HFFc6 (cell line): ENCODE data around the gene CDKL1. TPM values are rescaled to one million over a fixed set of nuclear protein-coding genes. Genes with fewer than 3 reads are reported as not detected.
A peak's percentile ranks its signal among the peaks of the same experiment; 100 is the strongest.
"Not testable (repeated sequence)": the region's sequence is repeated elsewhere in the genome, so short reads cannot be mapped to it uniquely, and the experiment has no call there.

ENCODE experiments used
- DNase-seq: peaks from one replicate; pipeline ENCODE4 v3.0.0-alpha.2; 2018
- H3K27ac Mint-ChIP-seq: 2 replicates; pipeline ENCODE4 v1.8.0; 2020; ENCODE audit warnings: mild to moderate bottlenecking, mixed read lengths
- H3K27me3 Mint-ChIP-seq: 2 replicates; pipeline ENCODE4 v1.8.0; 2021; ENCODE audit warnings: mild to moderate bottlenecking, moderate library complexity, mixed read lengths; ENCODE audit not compliant: insufficient read depth
- H3K36me3 Mint-ChIP-seq: 2 replicates; pipeline ENCODE4 v1.8.0; 2021; ENCODE audit warnings: low read depth, mixed read lengths
- H3K4me1 Mint-ChIP-seq: 2 replicates; pipeline ENCODE4 v1.8.0; 2020; ENCODE audit warnings: low read depth, mixed read lengths
- H3K4me3 Mint-ChIP-seq: 2 replicates; pipeline ENCODE4 v1.8.0; 2020; ENCODE audit warnings: mild to moderate bottlenecking, moderate library complexity, mixed read lengths
- H3K9me3 Mint-ChIP-seq: 2 replicates; pipeline ENCODE4 v1.8.0; 2020; ENCODE audit warnings: mild to moderate bottlenecking, mixed read lengths
- CTCF ChIP-seq: fragments of 200-600 bp; sonication (generic); IDR thresholded peaks from 2 replicates; pipeline ENCODE4 v1.5.0; 2021; ENCODE audit warnings: antibody characterized with exemption, mild to moderate bottlenecking
- total RNA-seq, 6 experiments: library from RNA; stranded (reverse); fragmentation: NEBNext Ultra II Directional; extraction: Animal tissue kit (Norgen Biotek cat#: 25700); gene quantifications; 2 replicates in 1 of 6; 3 replicates in 5 of 6; pipeline ENCODE4 v1.2.3, GENCODE V29; 2021

The CDKL1 gene
- total RNA-seq, 6 experiments from 2014 or later = 4.4 to 8.0 (median 6.2) TPM

- H3K4me3 Mint-ChIP-seq = no peak overlapping the region
- H3K27me3 Mint-ChIP-seq = no peaks in the 10 kb centered on the region
Observed at GRCh38 chr14:50318031-50318626, 78.6 kb downstream of the CDKL1 start.

GRCh38 chr14:50314098-50314497 is 82.6 kb downstream of the CDKL1 start:
- Mint-ChIP-seq H3K4me1 (peaks cover 29% of the 10 kb centered on the region), H3K36me3 (peaks cover 21% of the 10 kb centered on the region)
- DNase-seq, H3K4me3 Mint-ChIP-seq, H3K27me3 Mint-ChIP-seq, H3K9me3 Mint-ChIP-seq, H3K27ac Mint-ChIP-seq: not testable (repeated sequence)

More at GRCh38 chr14:50318031-50318626, 78.6 kb downstream of the CDKL1 start:
- Mint-ChIP-seq H3K36me3 (peaks cover 21% of the 10 kb centered on the region), H3K27ac (no peak overlapping the region), H3K4me1 (peaks cover 17% of the 10 kb centered on the region), H3K9me3 (no peaks in the 10 kb centered on the region)
- peak; percentile 87 for TF ChIP-seq CTCF
- peak; percentile 39 for DNase-seq

GRCh38 chr14:50312734-50313054 is 84.0 kb downstream of the CDKL1 start:
- Mint-ChIP-seq H3K4me1 (peaks cover 26% of the 10 kb centered on the region), H3K4me3 (peak overlapping the region; percentile 94), H3K36me3 (peaks cover 21% of the 10 kb centered on the region), H3K9me3 (no peaks in the 10 kb centered on the region), H3K27ac (peak overlapping the region; percentile 96), H3K27me3 (0 out of 2 replicates have a peak, but pooled peaks cover 3% of the 10 kb centered on the region)
- no peak for TF ChIP-seq CTCF
- no peak for DNase-seq

GRCh38 chr14:50311972-50312733 is 84.5 kb downstream of the CDKL1 start, which contains the start of the genes DMAC2L and L2HGDH:
Gene DMAC2L (plus strand): TSS chr14:50312324. CDS start chr14:50321488, 9,164 bp downstream.
Gene L2HGDH (minus strand): TSS chr14:50312229. CDS start chr14:50312150, 79 bp downstream.
- Mint-ChIP-seq H3K36me3 (peaks cover 21% of the 10 kb centered on the region), H3K4me3 (peak within 1 kb of the TSS; percentile 94), H3K27ac (peak within 1 kb of the TSS; percentile 96), H3K27me3 (0 out of 2 replicates have a peak, but pooled peaks cover 3% of the 10 kb centered on the region), H3K4me1 (peaks cover 25% of the 10 kb centered on the region), H3K9me3 (no peaks in the 10 kb centered on the region)
- TF ChIP-seq CTCF = peak; percentile 70
- peak; percentile 73 for DNase-seq

- no peak for TF ChIP-seq CTCF
- Mint-ChIP-seq H3K27me3 (0 out of 2 replicates have a peak, but pooled peaks cover 3% of the 10 kb centered on the region), H3K4me3 (peak overlapping the region; percentile 94), H3K27ac (peak overlapping the region; percentile 96), H3K9me3 (no peaks in the 10 kb centered on the region), H3K36me3 (peaks cover 20% of the 10 kb centered on the region), H3K4me1 (peaks cover 25% of the 10 kb centered on the region)
- DNase-seq = no peak
Observed at GRCh38 chr14:50311337-50311971, 85.2 kb downstream of the CDKL1 start.
